Heart right ventricle (tissue), 16 donors: ENCODE results near the gene KPNB1. TPM values are rescaled to one million over a fixed set of nuclear protein-coding genes. Genes with fewer than 3 reads are reported as not detected.
A peak's percentile ranks its signal among the peaks of the same experiment; 100 is the strongest.

Experiments
- ATAC-seq, 8 donors: fragments of 200-7000 bp; cut with Tn5 transposase; one replicate each; pipeline ENCODE4 v1.9.1; 2020; ENCODE audit warnings: mild to moderate bottlenecking in 8 of 8, moderate library complexity in 8 of 8, moderate number of reproducible peaks in 1 of 8
- DNase-seq, 2 donors: peaks; one replicate each; pipeline ENCODE4 v3.0.0-alpha.2; 2020
- H3K27ac ChIP-seq, 10 donors: fragments of 200-600 bp; sonication (generic) in 2 of 10; one replicate each; pipeline versions ENCODE4 v1.5.0 to v1.8.0; 2020 to 2022; ENCODE audit warnings: mild to moderate bottlenecking in 3 of 10
- H3K27me3 ChIP-seq, 7 donors: fragments of 200-600 bp; one replicate each; pipeline ENCODE4 v1.8.0; 2021 to 2022; ENCODE audit warnings: mild to moderate bottlenecking in 2 of 7
- H3K36me3 ChIP-seq, 9 donors: fragments of 200-600 bp; sonication (generic) in 1 of 9; one replicate each; pipeline versions ENCODE4 v1.5.0 to v1.8.0; 2020 to 2022; ENCODE audit warnings: mild to moderate bottlenecking in 2 of 9
- H3K4me1 ChIP-seq, 9 donors: fragments of 200-600 bp; sonication (generic) in 1 of 9; one replicate each; pipeline versions ENCODE4 v1.5.0 to v1.8.0; 2020 to 2022; ENCODE audit warnings: mild to moderate bottlenecking in 4 of 9
- H3K4me3 ChIP-seq, 10 donors: fragments of 200-600 bp; sonication (generic) in 2 of 10; one replicate each; pipeline versions ENCODE4 v1.5.0 to v1.8.0; 2020 to 2022; ENCODE audit warnings: mild to moderate bottlenecking in 7 of 10, moderate library complexity in 2 of 10
- H3K9me3 ChIP-seq, 11 donors: fragments of 200-600 bp in 10 of 11; sonication (generic) in 2 of 11; one replicate each; pipeline versions ENCODE4 v1.5.0 to v1.8.0; 2013 to 2022; ENCODE audit warnings: mild to moderate bottlenecking in 2 of 11, control low read depth in 1 of 11, moderate library complexity in 1 of 11
- WGBS, 2 donors: extraction: QIAGEN DNeasy Blood & Tissue Kit; methylation state at CpG; one replicate each; pipeline ENCODE4 v1.1.7; 2013; ENCODE audit warnings: inconsistent platforms in 1 of 2; 5-methylcytosine and 5-hydroxymethylcytosine counted together
- intact Hi-C, 10 donors: fragments of 100-400 bp; cut with DNase I; formaldehyde crosslinking; loops; one replicate each; pipeline versions ENCODE4 v1.11.1 to v1.14.2; 2022
- polyA plus RNA-seq, 2 donors: library from polyadenylated mRNA; stranded (reverse); fragments of 200-250 nt; gene quantifications; one replicate each; pipeline ENCODE4 v1.2.3, GENCODE V29; 2013
- total RNA-seq, 10 donors: library from RNA; stranded (reverse); fragmentation: NEBNext Ultra II Directional in 3 of 10; extraction: Animal tissue kit (Norgen Biotek cat#: 25700) in 3 of 10; gene quantifications; one replicate each; pipeline versions ENCODE4 v1.2.1 to v1.2.4, GENCODE V29; 2021 to 2023
- TF ChIP-seq, protein P1 (sequence below), 9 donors: fragments of 200-600 bp; sonication (generic) in 2 of 9; IDR thresholded peaks; one replicate each; pipeline versions ENCODE4 v1.5.0 to v1.8.0; 2021 to 2022; ENCODE audit warnings: antibody characterized with exemption in 9 of 9, mild to moderate bottlenecking in 5 of 9, moderate library complexity in 1 of 9
- donor health status: Arrhythmogenic right ventricular cardiomyopathy.
- donor health status: ischemic (EF 13 %, LVEDD 7.1; RV severe dilation, severe dysfunction).
- donor health status: healthy with polysubstance abuse.
- donor health status: DM: no; HTN: yes; CAD: no.
- donor health status: DM: no; HTN: no; CAD: no.
- donor health status: ischemic (EF 25% LVEDD 6.9; RV normal size, moderate dysfunction).
- donor health status: ischemic (EF 25% LVEDD 5.7; RV mildly dilated, moderate dysfunction).
- donor health status: healthy.
- donor health status: DM: yes; HTN: yes; CAD: no.
- donor health status: Ischemic cardiomyopathy.
- donor health status: ischemic (EF 35%, LVEDD 5.7; RV mildly dilated, moderate dysfunction).
- donor health status: nonischemic (EF 11% LVEDD 7.7; RV severe dilation, severe dysfunction).
- donor health status: DM: yes; HTN: yes; CAD: no.
- donor health status: PGD.
- donor health status: ischemic (EF 29% LVEDD 5.4; RV normal size, mild dysfunction).
- donor health status: nonischemic (EF 23%, LVEDD 6.1; RV moderate dilation, normal function).

Gene KPNB1
- total and polyA plus RNA-seq, 12 donors: 30.6 to 236 (median 182) TPM

DNA sequence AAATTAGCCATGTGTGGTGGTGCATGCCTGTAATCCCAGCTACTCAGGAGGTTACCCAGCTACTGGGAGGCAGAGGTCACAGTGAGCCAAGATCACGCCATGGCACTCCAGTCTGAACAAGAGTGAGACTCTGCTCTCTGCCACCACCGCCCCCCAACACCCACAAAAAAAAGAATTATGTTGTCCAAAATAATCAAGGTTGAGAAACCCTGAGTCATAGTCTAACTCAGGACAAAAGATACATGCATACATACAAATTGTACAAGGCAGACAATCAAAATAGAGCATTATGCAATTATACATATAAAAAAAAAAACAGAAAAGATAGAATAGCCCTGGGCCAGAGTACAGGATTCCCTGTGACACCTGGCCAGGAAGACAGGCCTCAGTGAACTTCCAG, 6.6 kb upstream of the KPNB1 start:
- H3K36me3 ChIP-seq: peaks cover 0 to 7% (median 0%) of the 10 kb centered on the region in 9 donors
- H3K4me1 ChIP-seq: peaks cover 0 to 34% (median under 1%) of the 10 kb centered on the region in 9 donors
- no peak for ATAC-seq
- WGBS, 2 donors: 71 to 97% methylated on average over 2 of the region's 2 CpGs
- no peak for DNase-seq
- H3K9me3 ChIP-seq: no peaks in the 10 kb centered on the region
- H3K27ac ChIP-seq: no peak overlapping the region
- intact Hi-C loops: no loop called here
- TF ChIP-seq, protein P1, sequence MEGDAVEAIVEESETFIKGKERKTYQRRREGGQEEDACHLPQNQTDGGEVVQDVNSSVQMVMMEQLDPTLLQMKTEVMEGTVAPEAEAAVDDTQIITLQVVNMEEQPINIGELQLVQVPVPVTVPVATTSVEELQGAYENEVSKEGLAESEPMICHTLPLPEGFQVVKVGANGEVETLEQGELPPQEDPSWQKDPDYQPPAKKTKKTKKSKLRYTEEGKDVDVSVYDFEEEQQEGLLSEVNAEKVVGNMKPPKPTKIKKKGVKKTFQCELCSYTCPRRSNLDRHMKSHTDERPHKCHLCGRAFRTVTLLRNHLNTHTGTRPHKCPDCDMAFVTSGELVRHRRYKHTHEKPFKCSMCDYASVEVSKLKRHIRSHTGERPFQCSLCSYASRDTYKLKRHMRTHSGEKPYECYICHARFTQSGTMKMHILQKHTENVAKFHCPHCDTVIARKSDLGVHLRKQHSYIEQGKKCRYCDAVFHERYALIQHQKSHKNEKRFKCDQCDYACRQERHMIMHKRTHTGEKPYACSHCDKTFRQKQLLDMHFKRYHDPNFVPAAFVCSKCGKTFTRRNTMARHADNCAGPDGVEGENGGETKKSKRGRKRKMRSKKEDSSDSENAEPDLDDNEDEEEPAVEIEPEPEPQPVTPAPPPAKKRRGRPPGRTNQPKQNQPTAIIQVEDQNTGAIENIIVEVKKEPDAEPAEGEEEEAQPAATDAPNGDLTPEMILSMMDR (IDR thresholded peaks at IDR 0.05): no peak
- H3K4me3 ChIP-seq: no peak overlapping the region
- H3K27me3 ChIP-seq: no peaks in the 10 kb centered on the region

DNA sequence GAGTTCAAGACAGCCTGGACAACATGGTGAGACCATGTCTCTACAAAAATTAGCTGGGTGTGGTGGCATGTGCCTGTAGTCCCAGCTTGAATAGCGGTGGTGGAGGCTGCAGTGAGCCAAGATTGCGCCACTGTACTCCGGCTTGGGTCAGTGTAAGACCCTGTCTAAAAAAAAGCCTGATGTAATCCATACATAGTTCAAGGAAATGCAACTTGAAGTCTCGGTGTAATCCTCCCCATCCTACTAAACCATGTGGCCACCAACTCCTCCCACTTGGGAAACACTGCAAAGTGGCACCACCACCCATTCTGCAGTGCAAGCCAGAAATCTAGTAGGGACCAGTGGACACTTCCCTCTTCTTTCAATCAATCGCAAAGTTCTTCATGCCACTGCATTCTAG, 5.4 kb upstream of the KPNB1 start:
- ATAC-seq: no peak
- Histone ChIP-seq H3K4me1 (peaks cover 0 to 43% (median 9%) of the 10 kb centered on the region in 9 donors), H3K9me3 (no peaks in the 10 kb centered on the region), H3K4me3 (no peak overlapping the region), H3K27me3 (no peaks in the 10 kb centered on the region), H3K27ac (no peak overlapping the region), H3K36me3 (no peaks in the 10 kb centered on the region)
- intact Hi-C loops: no loop called here
- DNase-seq: no peak
- TF ChIP-seq, protein P1 (IDR thresholded peaks at IDR 0.05): no peak
- WGBS, 2 donors: 81 to 82% methylated on average over 5 of the region's 5 CpGs

DNA sequence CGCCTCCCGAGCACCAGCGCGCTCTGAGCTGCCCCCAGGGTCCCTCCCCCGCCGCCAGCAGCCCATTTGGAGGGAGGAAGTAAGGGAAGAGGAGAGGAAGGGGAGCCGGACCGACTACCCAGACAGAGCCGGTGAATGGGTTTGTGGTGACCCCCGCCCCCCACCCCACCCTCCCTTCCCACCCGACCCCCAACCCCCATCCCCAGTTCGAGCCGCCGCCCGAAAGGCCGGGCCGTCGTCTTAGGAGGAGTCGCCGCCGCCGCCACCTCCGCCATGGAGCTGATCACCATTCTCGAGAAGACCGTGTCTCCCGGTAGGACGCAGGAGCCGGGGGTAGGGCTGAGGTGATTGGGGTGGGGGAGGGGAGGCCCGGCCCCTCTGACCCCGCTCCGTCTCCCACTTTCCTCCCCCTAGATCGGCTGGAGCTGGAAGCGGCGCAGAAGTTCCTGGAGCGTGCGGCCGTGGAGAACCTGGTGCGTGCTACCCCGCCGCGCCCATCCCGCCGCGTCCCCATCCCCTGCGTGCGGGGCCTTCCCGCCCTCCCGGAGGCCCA, 329 bp downstream of the KPNB1 start:
- DNase-seq (no peak), ATAC-seq (peak; percentile 4 to 57 (median 21))
- Histone ChIP-seq H3K27me3 (no peaks in the 10 kb centered on the region), H3K4me3 (peak overlapping the region; percentile 63 to 99 (median 88)), H3K36me3 (peaks cover 0 to 39% (median 12%) of the 10 kb centered on the region in 9 donors), H3K27ac (peak overlapping the region; percentile 86 to 98 (median 94)), H3K9me3 (no peaks in the 10 kb centered on the region), H3K4me1 (peaks cover 9 to 75% (median 46%) of the 10 kb centered on the region in 9 donors)
- TF ChIP-seq, protein P1 (IDR thresholded peaks at IDR 0.05): no peak
- WGBS, 2 donors: 0 to 1% methylated on average over 25 to 48 of the region's 48 CpGs
- intact Hi-C loops: no loop called here

DNA sequence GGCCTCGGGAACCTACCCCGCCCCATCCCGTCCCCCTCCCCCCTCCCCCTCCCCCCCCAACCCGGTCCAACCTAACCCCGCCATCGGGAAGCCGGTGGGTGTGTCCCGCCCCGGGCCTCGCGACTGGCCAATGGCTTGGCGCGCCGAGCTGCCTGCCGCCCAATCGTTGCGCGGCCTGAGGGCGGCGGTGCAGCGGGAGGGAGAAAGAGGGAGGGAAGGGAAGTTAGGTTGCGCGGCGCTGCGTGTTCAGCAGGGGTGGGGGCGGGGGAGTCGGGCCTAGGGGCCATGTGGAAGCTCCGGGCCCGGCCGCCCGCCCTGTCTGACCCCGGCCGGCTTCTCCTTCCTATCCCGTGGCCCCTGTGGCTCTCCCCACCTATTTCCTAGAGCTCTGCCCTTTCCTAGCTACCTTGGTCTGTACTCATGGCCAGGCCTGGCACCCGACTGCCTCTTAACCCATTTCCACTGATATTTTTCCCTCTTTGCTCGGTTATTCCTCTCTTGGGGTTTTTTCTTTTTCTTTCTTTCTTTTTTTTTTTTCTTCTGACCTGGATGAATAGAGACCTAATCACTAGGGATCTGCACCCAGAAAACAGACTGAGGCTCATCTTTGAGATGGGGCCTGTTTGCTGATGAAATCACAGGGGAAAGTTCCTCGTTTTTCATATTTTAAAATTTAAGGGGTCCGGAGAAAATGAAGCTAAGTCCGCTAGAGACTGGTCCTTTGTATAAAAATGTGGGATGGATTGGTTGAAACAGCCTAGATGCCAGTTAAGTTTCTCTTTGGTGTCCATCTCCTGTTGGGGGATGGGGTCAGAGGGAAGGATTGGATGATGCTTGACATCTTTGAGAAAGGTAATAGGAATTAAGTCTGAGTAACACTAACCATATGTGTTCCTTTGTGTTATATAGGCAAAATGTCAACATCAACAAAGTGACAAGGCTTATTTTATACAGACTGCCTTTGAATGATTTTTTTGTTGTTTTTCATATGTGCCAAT, 1.1 kb downstream of the KPNB1 start:
- TF ChIP-seq, protein P1 (IDR thresholded peaks at IDR 0.05): no peak
- Histone ChIP-seq H3K9me3 (no peaks in the 10 kb centered on the region), H3K27me3 (no peaks in the 10 kb centered on the region), H3K4me1 (peaks cover 11 to 83% (median 52%) of the 10 kb centered on the region in 9 donors), H3K4me3 (peak overlapping the region; percentile 63 to 99 (median 88)), H3K36me3 (peaks cover 0 to 46% (median 18%) of the 10 kb centered on the region in 9 donors), H3K27ac (peak overlapping the region; percentile 86 to 98 (median 94))
- WGBS, 2 donors: 1 to 2% methylated on average over 30 to 38 of the region's 39 CpGs
- ATAC-seq: peak; percentile 76 to 85 (median 79)
- peak; percentile 97 for DNase-seq
- intact Hi-C loops: no loop called here
